Nephron (organoid): ENCODE results near the gene TNFSF4.
A peak's percentile ranks its signal among the peaks of the same experiment; 100 is the strongest.

Experiments
- H3K27ac Mint-ChIP-seq, 3 experiments: 2 replicates each; pipeline ENCODE4 v1.8.0; 2020; ENCODE audit warnings: mixed read lengths in 3 of 3, mild to moderate bottlenecking in 2 of 3, moderate library complexity in 1 of 3
- H3K27me3 Mint-ChIP-seq: 2 replicates; pipeline ENCODE4 v1.8.0; 2021; ENCODE audit warnings: low read depth, mild to moderate bottlenecking, moderate library complexity, mixed read lengths
- H3K36me3 Mint-ChIP-seq: 2 replicates; pipeline ENCODE4 v1.8.0; 2020; ENCODE audit warnings: low read depth, mixed read lengths
- H3K4me1 Mint-ChIP-seq: 2 replicates; pipeline ENCODE4 v1.8.0; 2020; ENCODE audit warnings: mixed read lengths
- H3K4me3 Mint-ChIP-seq, 3 experiments: 2 replicates each; pipeline ENCODE4 v1.8.0; 2020; ENCODE audit warnings: mild to moderate bottlenecking in 3 of 3, mixed read lengths in 3 of 3, moderate library complexity in 2 of 3
- H3K9me3 Mint-ChIP-seq: 2 replicates; pipeline ENCODE4 v1.8.0; 2020; ENCODE audit warnings: mixed read lengths
- TF ChIP-seq, protein P1 (sequence below), 3 experiments: fragments of 200-600 bp; sonication (generic); IDR thresholded peaks; one replicate each; pipeline ENCODE4 v1.5.0; 2021; ENCODE audit warnings: antibody characterized with exemption in 3 of 3; ENCODE audit not compliant: unreplicated experiment in 3 of 3

Gene TNFSF4

DNA sequence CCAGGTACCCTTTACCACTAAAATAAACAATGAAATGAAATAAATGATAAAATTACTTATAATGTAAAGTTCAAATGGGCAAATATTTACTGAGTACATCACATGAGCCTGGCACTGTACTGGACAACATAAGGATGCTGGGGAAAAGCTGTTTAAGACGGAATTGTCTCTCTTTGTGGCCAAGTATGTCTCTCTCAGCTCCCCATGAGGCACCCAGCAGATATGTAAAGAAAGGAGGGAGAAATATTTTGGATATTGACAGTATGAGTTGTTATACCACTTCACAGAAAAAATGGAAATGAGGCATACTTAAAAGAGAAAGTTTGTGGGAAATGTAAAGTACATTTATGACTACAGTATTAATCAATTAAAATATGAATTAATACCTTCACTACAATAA lies 1.0 kb upstream of the TNFSF4 start:
- Mint-ChIP-seq H3K9me3 (no peaks in the 10 kb centered on the region), H3K27me3 (peaks cover 14% of the 10 kb centered on the region), H3K4me1 (peaks cover 18% of the 10 kb centered on the region), H3K27ac (no peak overlapping the region), H3K36me3 (no peaks in the 10 kb centered on the region), H3K4me3 (no peak overlapping the region)
- TF ChIP-seq, protein P1, sequence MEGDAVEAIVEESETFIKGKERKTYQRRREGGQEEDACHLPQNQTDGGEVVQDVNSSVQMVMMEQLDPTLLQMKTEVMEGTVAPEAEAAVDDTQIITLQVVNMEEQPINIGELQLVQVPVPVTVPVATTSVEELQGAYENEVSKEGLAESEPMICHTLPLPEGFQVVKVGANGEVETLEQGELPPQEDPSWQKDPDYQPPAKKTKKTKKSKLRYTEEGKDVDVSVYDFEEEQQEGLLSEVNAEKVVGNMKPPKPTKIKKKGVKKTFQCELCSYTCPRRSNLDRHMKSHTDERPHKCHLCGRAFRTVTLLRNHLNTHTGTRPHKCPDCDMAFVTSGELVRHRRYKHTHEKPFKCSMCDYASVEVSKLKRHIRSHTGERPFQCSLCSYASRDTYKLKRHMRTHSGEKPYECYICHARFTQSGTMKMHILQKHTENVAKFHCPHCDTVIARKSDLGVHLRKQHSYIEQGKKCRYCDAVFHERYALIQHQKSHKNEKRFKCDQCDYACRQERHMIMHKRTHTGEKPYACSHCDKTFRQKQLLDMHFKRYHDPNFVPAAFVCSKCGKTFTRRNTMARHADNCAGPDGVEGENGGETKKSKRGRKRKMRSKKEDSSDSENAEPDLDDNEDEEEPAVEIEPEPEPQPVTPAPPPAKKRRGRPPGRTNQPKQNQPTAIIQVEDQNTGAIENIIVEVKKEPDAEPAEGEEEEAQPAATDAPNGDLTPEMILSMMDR (IDR thresholded peaks at IDR 0.05; ENCODE audit: unreplicated experiment in 3 of 3): no peak

DNA sequence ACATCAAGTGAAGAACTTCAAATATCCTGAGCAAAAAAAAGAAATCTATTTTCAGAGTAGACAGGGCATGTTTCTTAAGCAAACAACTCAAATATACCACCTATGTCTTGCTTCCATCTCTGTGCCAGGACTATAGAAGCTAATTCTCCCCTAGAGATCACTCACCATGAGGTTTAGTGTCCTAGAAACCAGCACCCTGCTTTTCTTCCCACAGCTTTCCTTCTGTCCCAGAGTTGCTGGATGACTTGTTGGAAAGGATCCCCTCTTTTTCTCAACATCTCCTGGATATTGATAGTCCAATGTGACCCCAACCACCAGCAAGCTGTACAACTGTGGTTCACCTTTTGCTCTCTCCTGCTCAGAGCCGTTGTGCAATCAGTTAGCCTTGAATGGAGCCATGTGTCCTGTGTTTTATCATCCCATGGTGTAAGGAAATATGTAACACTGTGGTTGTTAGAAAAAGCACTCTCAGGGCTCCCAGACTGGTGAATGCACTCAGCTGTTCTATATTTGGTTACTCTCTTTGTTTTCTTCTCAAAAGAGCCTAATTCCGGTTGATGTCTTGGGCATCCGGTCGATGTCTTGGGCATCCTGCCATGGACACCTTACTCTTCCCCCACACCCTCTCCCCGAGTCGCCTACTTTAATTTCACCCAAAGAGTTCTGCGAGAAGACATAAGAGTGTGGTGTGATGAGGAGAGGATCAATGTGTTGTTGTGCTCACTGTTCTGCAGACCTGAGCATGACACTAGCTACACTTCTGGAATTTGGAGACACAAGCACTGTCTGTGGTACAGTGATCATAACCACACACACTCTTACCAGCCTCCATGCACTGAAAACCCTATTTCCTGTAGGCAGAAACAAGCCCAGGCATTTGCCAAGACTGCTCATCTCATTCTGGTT lies 1.7 kb downstream of the TNFSF4 start:
- Mint-ChIP-seq H3K9me3 (no peaks in the 10 kb centered on the region), H3K4me3 (peak overlapping the region in 1 of 3 experiments; percentile 5), H3K27ac (peak overlapping the region in 1 of 3 experiments; percentile 15), H3K27me3 (peaks cover 14% of the 10 kb centered on the region), H3K4me1 (peaks cover 19% of the 10 kb centered on the region), H3K36me3 (no peaks in the 10 kb centered on the region)
- TF ChIP-seq, protein P1 (IDR thresholded peaks at IDR 0.05; ENCODE audit: unreplicated experiment in 3 of 3): no peak

DNA sequence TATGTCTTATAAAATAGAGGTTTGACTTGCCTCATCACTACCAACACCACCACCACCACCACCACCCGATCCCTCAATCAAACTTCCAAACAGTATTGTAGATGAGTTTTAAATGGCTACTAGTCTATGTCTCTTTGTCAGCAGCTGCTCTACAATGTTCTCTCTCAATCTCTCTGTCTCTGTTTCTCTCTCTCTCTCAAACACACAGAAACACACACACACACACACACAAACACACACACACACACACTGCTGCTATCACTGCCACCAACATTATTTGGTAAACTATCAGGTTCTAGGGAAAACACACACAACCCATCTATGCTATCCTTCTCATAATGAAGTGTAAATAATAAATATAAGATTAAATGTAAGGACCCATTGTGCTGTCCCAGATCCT lies 2.4 kb downstream of the TNFSF4 start:
- peaks cover 14% of the 10 kb centered on the region for H3K27me3 Mint-ChIP-seq
- TF ChIP-seq, protein P1 (IDR thresholded peaks at IDR 0.05; ENCODE audit: unreplicated experiment in 3 of 3): no peak

DNA sequence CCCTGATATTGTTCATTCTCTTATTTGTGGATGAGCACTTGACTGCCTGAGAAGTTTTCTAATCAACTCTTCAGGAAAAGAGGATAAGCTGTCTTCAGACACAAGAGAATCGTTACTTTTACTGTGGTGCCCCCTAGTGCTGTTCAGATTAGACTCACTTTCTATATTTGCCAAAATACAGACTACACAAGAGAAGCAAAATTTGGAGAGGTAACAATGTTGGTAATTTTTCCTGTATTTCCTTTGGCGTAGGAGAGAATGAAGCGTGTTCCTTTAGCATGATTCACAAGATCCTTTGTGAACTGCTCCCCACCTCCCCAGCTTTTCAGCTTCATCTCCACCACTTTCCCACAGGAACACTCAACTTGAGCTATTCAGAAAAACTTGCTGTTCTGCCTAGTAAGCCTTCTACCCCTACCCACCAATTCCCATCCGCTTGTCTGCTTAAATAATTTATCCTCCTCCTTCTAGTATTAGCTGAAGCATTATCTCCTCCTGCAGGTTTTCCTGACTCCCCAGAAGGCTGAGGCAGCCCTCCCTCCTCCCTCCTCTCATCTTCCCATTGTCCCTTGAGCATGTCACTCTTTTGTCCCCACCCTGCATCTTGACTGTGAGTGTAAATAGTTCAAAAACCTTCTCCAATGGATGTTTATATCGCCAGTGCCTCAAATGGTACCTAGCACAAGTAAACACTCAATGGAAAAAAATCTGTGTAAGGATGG lies 4.5 kb downstream of the TNFSF4 start:
- Mint-ChIP-seq H3K27ac (peak overlapping the region in 1 of 3 experiments; percentile 3), H3K4me3 (no peak overlapping the region), H3K9me3 (no peaks in the 10 kb centered on the region), H3K4me1 (peaks cover 18% of the 10 kb centered on the region), H3K27me3 (peaks cover 14% of the 10 kb centered on the region), H3K36me3 (no peaks in the 10 kb centered on the region)
- TF ChIP-seq, protein P1 (IDR thresholded peaks at IDR 0.05; ENCODE audit: unreplicated experiment in 3 of 3): peak; percentile 64 to 73 (median 64)

More for the DNA sequence above, 2.4 kb downstream of the TNFSF4 start:
- no peak overlapping the region for H3K4me3 Mint-ChIP-seq
- no peak overlapping the region for H3K27ac Mint-ChIP-seq
- H3K4me1 Mint-ChIP-seq: peaks cover 19% of the 10 kb centered on the region
- no peaks in the 10 kb centered on the region for H3K36me3 Mint-ChIP-seq
- H3K9me3 Mint-ChIP-seq: no peaks in the 10 kb centered on the region

DNA sequence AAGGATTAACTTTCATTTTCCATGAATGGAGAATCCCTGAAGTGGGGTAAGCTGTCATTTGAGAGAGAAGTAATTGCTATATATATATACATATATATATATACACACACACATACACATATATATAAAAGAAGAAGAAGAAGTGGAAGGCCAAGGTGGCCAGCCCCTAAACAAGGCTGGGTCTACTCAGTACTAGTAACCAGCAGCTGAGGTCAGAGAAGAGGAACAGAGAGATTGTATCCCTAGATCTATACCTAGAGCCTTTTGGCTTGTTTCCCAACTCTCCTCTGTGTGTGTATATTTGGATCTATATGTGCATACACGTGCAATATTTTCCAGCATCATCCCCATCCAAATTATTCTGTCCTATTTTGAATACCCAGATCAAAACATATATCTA lies 5.2 kb downstream of the TNFSF4 start:
- no peaks in the 10 kb centered on the region for H3K9me3 Mint-ChIP-seq
- TF ChIP-seq, protein P1 (IDR thresholded peaks at IDR 0.05; ENCODE audit: unreplicated experiment in 3 of 3): no peak
- H3K27me3 Mint-ChIP-seq: peaks cover 14% of the 10 kb centered on the region
- no peaks in the 10 kb centered on the region for H3K36me3 Mint-ChIP-seq
- H3K4me1 Mint-ChIP-seq: peaks cover 12% of the 10 kb centered on the region
- peak overlapping the region in 1 of 3 experiments; percentile 3 for H3K27ac Mint-ChIP-seq
- H3K4me3 Mint-ChIP-seq: no peak overlapping the region
